Hepatic stellate cell (primary cell): Measurements from ENCODE around the gene QARS1.

Source experiments
- DNase-seq: peaks from one replicate; pipeline ENCODE4 v3.0.0; 2011; ENCODE audit warnings: low spot score

Gene QARS1

DNA sequence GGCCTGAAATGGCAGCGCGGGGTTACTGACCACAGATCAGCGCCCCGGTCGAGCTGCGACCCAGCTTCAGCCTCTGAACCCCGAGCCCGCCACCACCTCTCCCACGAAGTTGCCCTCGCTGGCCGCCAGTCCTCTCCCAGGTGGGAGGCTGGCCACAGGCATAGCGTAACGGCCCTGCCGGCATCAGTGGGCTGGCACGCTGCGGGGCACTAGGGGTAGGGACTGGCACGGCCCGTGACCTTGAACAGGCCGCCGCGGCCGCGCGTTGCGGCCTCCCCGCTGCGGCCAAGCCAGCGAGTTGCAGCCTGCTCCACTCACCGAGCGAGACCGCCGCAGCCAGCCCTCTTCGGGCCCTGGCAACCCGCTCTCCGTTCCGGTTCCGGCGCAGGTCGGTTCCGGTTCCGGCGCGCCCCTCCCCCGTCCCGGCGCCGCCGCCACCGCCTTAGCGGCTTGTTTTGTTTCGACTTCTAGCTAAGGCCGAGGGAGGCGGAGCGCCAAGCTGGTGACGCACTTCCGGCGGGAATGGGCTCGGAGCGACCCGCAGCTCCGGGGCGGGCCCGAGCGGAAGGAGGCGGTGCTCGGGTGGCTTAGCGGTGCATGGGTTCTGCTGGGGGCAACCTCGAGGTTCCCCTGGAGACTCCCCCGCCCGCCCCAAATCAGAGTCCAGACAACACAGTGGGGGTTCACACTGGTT is 16.0 kb upstream of the QARS1 start, which contains the start of gene USP19:
Gene USP19, minus strand, starts transcription at position 386 of the 694 bp plus-strand sequence. CDS start 1,678 bp downstream, outside the sequence.
- peak; percentile 98 for DNase-seq

DNA sequence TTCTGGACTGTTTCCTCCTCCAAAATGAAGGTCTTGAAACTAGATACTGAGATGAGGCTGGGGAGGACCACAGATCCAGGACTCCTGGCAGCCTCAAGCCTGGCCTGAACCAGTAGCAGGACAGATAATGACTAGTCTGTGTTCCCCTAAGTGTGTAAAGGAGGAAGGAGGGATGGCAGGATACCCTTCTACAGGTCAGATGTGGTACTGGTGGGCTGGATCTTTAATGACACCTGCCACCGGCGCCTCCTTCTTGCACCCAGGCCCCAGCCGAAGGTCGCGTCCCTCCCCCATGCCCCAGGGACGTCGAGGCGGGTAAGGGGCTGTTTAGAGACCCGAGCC is 15.5 kb upstream of the QARS1 start:
- DNase-seq, result peak; percentile 52

GRCh38 chr3:49119439-49119838 is 14.9 kb upstream of the QARS1 start:
- peak; percentile 65 for DNase-seq

- no peak for DNase-seq
Measured at GRCh38 chr3:49119036-49119435, 14.5 kb upstream of the QARS1 start.

- no peak for DNase-seq
Measured at GRCh38 chr3:49112262-49112661, 7.7 kb upstream of the QARS1 start.

GRCh38 chr3:49111347-49111746 is 6.8 kb upstream of the QARS1 start:
- no peak for DNase-seq

DNA sequence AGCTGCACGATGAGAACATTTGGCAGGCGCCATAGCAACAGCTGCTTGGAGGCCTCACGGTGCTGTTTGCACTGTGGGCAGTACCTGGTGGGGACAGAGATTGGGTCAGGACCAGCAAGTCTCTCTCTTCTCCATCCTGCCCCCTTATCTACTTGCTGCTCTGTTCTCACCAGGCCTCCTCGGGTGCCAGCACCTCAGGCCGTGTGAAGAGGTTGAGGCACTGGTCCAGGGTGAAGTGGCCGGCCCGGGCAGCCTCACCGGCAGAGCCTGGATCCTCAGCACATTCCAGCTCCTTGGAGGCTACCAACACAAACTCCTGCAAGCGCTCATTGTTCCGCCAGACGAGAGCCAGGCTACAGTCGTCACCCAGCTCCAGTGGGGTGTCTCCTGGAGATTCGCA is 6.2 kb upstream of the QARS1 start:
- DNase-seq, result no peak

DNA sequence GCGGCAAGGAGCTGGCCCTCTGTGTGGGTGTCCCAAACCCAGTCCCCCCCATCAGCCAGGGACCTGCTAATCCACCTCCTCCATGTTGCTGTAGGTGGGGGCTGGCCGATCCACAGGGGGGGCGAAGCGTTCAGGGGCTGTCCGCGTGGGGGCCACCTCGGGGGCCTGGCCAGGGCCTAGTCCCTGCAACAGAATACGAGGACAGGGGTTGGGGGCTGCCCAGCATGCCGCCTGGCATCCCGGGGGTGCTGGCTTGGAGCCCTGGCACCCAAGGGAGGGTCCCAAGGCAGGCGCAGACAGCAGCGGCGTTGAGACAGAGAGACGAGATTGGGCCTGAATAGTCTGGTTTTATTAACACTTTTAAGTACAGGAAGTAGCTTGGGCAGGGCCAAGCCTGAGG is 3.8 kb upstream of the QARS1 start:
- no peak for DNase-seq

DNA sequence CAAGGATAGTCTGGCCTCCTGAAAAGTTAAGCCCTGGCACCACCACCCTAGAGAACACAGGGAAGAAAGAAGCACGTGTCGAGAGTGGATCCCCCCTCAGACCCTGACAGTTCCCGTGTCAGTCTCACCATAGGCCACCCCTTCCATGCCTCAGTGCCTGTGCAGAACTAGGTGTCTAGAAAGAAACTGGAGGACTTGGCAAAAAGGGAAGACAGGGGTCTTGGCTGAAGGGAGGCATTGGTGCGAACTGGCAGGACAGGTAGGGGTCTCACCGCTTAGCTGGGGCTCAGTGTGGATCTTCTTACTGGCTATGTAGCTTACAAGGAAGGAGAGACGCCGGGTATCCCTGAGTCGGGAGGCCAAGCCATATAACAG is 518 bp downstream of the QARS1 start:
- no peak for DNase-seq

DNA sequence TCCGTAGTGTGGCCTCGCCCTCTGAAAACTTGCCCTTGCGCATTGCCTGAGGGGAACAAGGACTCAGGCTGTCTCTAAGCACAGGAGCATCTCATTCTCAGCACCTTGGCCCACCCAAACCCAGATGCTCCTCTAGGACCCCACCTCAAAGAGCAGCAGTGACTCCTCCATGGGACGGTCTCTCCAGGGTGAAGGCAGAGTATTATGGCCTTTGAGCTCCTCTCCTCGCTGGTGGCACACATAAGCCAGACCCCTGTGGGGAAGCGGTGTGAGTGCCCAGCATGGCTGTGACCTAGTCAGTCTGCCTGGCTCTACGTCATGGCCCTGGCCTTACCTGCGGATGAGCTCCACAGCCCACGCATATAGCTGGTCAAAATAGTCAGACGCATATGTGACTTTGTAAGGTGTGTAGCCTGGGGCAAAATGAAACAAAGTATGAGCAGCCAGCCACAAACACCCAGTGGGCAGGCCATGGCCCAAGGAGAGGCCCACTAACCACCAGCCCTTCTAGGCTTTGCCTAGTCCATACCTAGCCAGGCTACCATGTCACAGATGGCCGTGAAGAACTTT is 4.4 kb downstream of the QARS1 start:
- no peak for DNase-seq

GRCh38 chr3:49098910-49099630 is 5.5 kb downstream of the QARS1 start:
- DNase-seq, result no peak

DNA sequence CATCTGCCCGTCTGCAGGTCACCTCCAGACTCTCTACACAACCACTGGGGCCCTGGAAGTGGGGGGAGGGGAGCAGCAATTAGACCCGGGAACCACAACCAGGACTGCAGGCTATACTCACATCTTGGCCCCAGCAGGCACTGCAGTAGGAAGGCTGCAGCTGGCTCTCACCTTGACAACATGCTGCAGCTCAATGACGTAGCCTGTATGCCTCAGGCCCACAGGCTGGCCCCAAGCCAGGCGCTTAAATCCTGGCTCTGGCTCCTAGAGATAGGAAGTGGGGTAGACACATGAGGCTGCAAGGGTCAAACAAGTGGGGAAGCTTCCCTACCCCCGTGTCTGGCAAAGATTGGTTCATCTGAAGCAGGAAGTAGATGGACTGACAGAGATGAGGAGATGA is 6.1 kb downstream of the QARS1 start:
- no peak for DNase-seq

DNA sequence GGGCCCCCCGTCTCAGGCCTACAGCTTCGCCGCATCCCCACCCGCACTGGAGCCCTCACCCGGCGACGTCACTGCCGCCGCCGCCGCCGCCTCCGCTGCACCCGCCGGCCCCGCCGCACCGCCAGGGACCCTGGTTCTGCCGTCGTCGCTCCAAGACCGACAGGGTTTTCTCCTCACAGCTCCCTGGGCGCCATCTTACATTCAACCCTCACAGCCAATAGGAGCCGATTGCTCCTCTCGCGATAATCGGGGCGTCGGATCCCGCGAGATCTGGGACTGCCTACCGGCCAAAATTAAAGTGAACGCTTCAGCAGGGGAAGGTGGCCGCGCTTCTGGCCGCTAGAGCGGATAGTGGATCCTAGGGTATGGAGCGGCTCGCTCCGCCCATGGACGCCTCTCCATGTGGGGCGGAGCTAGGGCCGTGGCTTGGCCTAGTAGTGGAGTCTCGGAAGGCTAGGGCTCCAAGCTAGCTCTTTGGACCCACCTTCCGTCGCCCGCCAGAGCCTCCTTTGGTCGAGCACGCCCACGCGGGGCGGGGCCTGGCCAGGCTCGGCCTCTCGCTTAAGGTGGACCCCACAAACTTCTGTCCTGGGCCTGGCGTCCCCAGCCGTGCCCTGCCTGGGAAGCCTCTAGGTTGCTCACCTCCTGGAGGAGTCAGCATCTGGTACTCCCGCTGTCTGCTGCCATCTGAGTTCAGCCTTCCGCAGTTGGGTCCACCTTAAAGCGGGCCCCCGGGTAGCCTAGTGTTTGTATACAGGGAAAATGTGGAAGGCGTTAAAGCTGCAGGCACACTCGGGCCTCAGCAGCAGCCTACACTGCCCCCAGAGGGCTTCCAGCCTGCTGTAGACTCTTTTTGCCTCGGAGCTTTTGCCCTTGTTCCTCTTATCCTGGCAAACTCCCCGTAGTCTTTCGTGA is 10.4 kb downstream of the QARS1 start, which contains the start of gene QRICH1:
Gene QRICH1, minus strand, starts transcription at position 219 of the 915 bp plus-strand sequence. CDS start 17,054 bp downstream, outside the sequence.
- DNase-seq, result peak; percentile 95

GRCh38 chr3:49092938-49093852 is 11.4 kb downstream of the QARS1 start:
- DNase-seq, result peak; percentile 68

GRCh38 chr3:49081429-49081828 is 23.1 kb downstream of the QARS1 start:
- no peak for DNase-seq

- DNase-seq, result no peak
Measured at GRCh38 chr3:49079270-49079669, 25.3 kb downstream of the QARS1 start.

DNA sequence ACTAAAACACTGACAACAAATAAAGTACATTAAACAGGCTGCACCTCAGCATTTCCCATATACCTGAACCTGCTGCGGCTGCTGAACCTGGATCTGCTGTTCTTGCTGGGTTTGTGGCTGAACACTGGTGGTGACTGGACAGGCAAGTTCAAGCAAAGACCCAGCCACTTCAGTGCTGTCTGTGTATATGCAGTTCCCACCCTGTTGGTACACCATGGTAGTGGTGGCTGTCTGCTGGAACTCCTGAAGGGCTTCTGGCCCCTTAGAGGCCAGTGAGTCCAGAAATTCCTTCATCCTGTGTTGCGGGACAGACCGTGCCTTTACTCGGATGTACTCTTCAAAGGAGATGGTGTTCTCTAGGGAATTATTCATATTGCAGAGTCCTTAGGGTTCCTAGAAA is 27.9 kb downstream of the QARS1 start:
- DNase-seq, result no peak

GRCh38 chr3:49076116-49076515 is 28.4 kb downstream of the QARS1 start:
- DNase-seq, result no peak

- DNase-seq, result no peak
Measured at GRCh38 chr3:49058011-49058410, 46.5 kb downstream of the QARS1 start.

DNA sequence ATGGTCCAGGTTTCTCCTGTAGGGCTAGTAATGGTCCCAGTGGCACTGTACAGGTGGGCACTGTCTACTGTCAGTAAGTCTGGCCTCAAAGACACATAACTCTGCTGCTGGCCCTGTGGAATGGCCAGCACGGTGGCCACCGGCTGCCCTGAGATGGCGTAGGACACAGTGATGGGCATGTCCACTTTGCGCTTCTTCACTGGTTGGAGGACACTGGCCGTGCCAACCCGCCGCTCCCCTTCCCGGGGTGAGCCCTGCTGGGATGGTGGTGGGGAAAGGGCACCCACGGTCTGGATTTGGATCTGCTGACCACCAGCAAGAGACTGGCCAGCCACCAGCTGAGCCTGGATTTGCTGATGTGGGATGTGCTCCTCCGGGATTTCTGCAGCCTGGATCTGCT is 47.3 kb downstream of the QARS1 start:
- no peak for DNase-seq

- no peak for DNase-seq
Measured at GRCh38 chr3:49054344-49054862, 50.2 kb downstream of the QARS1 start.
